HG02884 (cell line): ENCODE measurements around the gene MAPK12.

Experiments
- ATAC-seq: cut with Tn5 transposase; IDR thresholded peaks from one replicate; pipeline ENCODE4 v1.9.1; 2021; ENCODE audit warnings: mild to moderate bottlenecking, moderate library complexity; ENCODE audit not compliant: unreplicated experiment

Gene MAPK12

GRCh38 chr22:50236731-50237409 is 24.6 kb downstream of the MAPK12 start:
- no peak for ATAC-seq

- ATAC-seq, result no peak
Observed at GRCh38 chr22:50233223-50233622, 28.3 kb downstream of the MAPK12 start.

GRCh38 chr22:50232481-50233151 is 28.9 kb downstream of the MAPK12 start:
- no peak for ATAC-seq

- no peak for ATAC-seq
Observed at GRCh38 chr22:50229370-50229769, 32.1 kb downstream of the MAPK12 start.

GRCh38 chr22:50228366-50228765 is 33.1 kb downstream of the MAPK12 start:
- ATAC-seq, result no peak

GRCh38 chr22:50227579-50228215 is 33.8 kb downstream of the MAPK12 start:
- no peak for ATAC-seq

GRCh38 chr22:50226875-50227165 is 34.7 kb downstream of the MAPK12 start:
- ATAC-seq, result no peak

- no peak for ATAC-seq
Observed at GRCh38 chr22:50226063-50226874, 35.2 kb downstream of the MAPK12 start.

- ATAC-seq, result no peak
Observed at GRCh38 chr22:50225200-50225969, 36.1 kb downstream of the MAPK12 start.

GRCh38 chr22:50224071-50224470 is 37.4 kb downstream of the MAPK12 start:
- no peak for ATAC-seq

GRCh38 chr22:50222508-50222907 is 39.0 kb downstream of the MAPK12 start:
- no peak for ATAC-seq

GRCh38 chr22:50221410-50222300 is 39.8 kb downstream of the MAPK12 start:
- no peak for ATAC-seq

GRCh38 chr22:50220603-50221409 is 40.7 kb downstream of the MAPK12 start:
- ATAC-seq, result no peak

GRCh38 chr22:50219800-50220602 is 41.5 kb downstream of the MAPK12 start:
- ATAC-seq, result no peak

GRCh38 chr22:50218996-50219727 is 42.3 kb downstream of the MAPK12 start:
- no peak for ATAC-seq

GRCh38 chr22:50218153-50218995 is 43.1 kb downstream of the MAPK12 start:
- ATAC-seq, result no peak
